Measurements from ENCODE around the gene ATXN2.

GRCh38 chr12:111414711-111415252, 184.3 kb downstream of the ATXN2 start:
- TF ChIP-seq, protein P1, sequence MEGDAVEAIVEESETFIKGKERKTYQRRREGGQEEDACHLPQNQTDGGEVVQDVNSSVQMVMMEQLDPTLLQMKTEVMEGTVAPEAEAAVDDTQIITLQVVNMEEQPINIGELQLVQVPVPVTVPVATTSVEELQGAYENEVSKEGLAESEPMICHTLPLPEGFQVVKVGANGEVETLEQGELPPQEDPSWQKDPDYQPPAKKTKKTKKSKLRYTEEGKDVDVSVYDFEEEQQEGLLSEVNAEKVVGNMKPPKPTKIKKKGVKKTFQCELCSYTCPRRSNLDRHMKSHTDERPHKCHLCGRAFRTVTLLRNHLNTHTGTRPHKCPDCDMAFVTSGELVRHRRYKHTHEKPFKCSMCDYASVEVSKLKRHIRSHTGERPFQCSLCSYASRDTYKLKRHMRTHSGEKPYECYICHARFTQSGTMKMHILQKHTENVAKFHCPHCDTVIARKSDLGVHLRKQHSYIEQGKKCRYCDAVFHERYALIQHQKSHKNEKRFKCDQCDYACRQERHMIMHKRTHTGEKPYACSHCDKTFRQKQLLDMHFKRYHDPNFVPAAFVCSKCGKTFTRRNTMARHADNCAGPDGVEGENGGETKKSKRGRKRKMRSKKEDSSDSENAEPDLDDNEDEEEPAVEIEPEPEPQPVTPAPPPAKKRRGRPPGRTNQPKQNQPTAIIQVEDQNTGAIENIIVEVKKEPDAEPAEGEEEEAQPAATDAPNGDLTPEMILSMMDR (IDR thresholded peaks at IDR 0.05; ENCODE audit: low read length): no peak
- TF ChIP-seq EZH2phosphoT487 (IDR thresholded peaks at IDR 0.05; ENCODE audit: low read length) (no peak), EZH2 (optimal IDR thresholded peaks at IDR 0.05; ENCODE audit: low read depth, low read length) (no peak)

Data from MM.1S (cell line).